Myocyte (in vitro differentiated cells): Measurements from ENCODE around the gene PLCB1. TPM values are rescaled to one million over a fixed set of nuclear protein-coding genes. Genes with fewer than 3 reads are reported as not detected.

Experiments used
- DNase-seq: peaks from one replicate; pipeline ENCODE4 v3.0.0-alpha.2; 2012; ENCODE audit warnings: low read depth
- total RNA-seq: library from RNA; depleted of rRNA; stranded (reverse); fragments of >200 nt; gene quantifications from 2 replicates; pipeline ENCODE4 v1.2.3, GENCODE V29; 2014

The PLCB1 gene
- total RNA-seq, 1 donor from 2014 or later: 0.29 TPM

- no peak for DNase-seq
Measured at GRCh38 chr20:8689337-8689736, 557.3 kb downstream of the PLCB1 start.

DNA sequence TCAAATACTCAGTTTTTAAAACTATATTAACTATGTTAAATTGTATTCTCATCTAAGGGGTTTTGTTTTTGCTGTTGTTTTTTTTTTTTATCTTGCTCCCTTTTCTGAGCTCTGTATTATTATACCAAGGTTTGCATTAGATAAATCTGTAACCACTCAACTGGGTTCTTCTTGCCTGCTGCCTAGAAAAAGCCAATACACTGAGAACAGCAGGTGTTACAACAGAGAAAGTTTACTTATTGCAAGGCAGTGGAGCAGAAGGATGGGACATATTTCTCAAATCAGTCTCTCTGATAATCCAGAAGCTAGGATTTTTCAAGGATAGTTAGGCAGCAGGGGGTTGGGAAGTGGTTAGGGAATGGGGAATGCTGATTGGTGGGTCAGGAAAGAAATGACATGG is 558.0 kb downstream of the PLCB1 start:
- no peak for DNase-seq

- DNase-seq: no peak
Measured at GRCh38 chr20:8693709-8694108, 561.6 kb downstream of the PLCB1 start.

- no peak for DNase-seq
Measured at GRCh38 chr20:8700756-8701155, 568.7 kb downstream of the PLCB1 start.

- DNase-seq: no peak
Measured at GRCh38 chr20:8706961-8707700, 575.1 kb downstream of the PLCB1 start.

DNA sequence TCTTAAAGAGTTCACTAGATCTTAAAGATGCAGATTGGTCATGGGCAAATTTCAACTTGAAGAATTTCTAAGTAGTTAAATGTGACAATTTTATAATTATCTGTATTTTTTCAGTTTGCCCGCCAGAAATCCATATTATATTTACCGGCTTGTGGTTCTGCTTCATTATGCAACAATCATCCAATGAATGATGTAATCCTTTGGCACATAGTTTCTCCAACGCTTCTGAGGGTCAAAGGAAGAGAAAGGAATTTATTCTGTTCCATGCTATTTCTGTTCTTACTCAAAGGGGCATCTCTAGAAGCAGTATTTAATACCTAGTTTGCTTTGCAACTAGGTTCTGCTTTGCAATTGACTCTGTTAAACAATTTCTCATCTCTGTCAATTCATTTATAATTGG is 577.6 kb downstream of the PLCB1 start:
- no peak for DNase-seq

DNA sequence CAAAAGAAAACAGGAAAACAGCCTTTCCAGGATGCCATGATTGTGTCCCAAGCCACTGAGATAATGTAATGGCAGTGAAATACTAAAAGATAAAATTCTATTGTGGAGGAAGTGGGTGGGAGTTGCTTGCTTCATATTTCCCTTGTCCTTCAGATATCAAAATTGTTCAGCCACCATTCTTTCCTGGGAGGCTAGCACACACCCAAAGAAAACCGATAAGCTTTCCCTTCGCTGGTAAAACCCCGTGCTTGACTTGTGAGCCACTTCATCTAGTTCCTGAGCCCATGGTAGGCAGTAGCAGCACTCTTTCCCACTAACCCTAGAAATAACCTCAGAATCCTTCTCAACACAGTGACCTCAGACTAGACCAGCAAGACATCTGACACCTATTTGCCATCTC is 579.4 kb downstream of the PLCB1 start:
- DNase-seq: no peak

GRCh38 chr20:8714206-8714605 is 582.1 kb downstream of the PLCB1 start:
- no peak for DNase-seq

DNA sequence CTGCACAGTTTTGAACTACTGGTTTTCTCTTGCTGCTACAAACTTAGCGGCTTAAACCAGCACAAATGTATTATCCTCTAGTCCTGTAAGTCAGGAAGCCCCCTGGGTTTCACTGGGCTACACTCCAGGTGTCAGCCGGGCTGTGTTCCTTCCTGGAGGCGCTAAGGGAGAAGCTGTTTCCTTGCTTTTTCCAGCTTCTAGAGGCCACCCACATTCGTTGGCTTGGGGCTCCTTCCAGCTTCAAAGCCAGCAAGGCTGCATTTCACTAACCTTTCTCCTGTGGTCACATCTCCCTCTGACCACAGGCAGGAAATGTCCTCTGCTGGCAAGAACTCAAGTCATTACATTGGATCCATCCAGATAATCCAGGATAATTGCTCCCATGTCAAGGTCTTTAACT is 586.2 kb downstream of the PLCB1 start:
- DNase-seq: no peak

GRCh38 chr20:8720089-8720488 is 588.0 kb downstream of the PLCB1 start:
- DNase-seq: no peak

GRCh38 chr20:8721098-8721497 is 589.0 kb downstream of the PLCB1 start:
- peak; percentile 47 for DNase-seq

- peak; percentile 66 for DNase-seq
Measured at GRCh38 chr20:8722277-8722928, 590.3 kb downstream of the PLCB1 start.

GRCh38 chr20:8723296-8723695 is 591.2 kb downstream of the PLCB1 start:
- DNase-seq: no peak

- DNase-seq: no peak
Measured at GRCh38 chr20:8724884-8725283, 592.8 kb downstream of the PLCB1 start.

DNA sequence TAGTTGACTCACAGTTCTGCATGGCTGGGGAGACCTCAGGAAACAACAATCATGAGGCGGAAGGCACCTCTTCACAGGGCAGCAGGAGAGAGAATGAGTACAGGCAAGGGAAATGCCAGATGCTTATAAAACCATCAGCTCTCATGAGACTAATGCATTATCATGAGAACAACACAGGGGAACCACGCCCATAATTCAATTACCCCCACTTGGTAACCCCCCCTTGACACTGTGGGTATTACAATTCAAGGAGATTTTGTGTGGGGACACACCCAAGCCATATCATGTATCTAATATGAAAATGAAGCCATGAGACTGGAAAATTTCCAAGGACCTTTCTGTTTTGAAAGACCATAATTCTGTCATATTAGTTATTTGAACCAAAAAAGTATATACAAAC is 594.4 kb downstream of the PLCB1 start:
- DNase-seq: no peak

DNA sequence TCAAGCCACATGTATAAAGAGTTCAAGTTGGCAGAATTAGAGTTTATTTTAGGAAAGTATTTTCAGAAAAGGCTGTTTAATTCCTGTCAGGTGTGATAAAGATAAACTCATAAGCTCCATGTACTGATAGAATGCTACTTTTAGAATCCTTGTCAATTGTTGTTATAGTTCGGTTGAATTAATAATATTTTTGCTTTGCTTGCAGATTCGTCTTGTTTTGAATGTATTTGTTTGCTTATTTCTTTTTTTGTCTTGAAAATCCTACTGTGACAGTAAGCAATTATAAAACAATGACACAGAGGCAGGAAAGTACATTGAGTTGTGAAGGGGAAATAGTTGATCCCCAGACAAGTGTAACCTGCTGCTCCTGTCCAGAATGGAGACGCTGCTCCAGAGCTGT is 602.9 kb downstream of the PLCB1 start:
- DNase-seq: no peak

DNA sequence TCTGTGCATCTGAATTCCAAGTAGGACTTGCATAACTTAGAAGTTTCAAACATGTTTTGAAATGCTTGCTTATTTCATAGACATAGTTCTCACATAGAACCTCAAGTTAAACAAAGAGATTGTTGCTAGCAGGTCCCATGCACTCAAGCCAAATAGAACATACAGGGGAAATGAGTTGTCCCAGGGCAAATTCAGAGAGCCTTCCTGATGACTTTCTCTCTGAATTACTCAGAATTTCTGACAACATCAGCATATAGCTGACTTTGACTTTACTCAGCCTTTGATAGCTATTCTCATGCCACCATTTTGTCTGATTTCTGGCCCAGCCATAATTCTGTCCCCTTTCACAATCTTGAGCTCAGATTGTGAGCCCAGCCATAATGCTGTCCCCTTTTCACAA is 603.6 kb downstream of the PLCB1 start:
- no peak for DNase-seq

- DNase-seq: no peak
Measured at GRCh38 chr20:8740265-8740664, 608.2 kb downstream of the PLCB1 start.

GRCh38 chr20:8744228-8744844 is 612.3 kb downstream of the PLCB1 start:
- no peak for DNase-seq

DNA sequence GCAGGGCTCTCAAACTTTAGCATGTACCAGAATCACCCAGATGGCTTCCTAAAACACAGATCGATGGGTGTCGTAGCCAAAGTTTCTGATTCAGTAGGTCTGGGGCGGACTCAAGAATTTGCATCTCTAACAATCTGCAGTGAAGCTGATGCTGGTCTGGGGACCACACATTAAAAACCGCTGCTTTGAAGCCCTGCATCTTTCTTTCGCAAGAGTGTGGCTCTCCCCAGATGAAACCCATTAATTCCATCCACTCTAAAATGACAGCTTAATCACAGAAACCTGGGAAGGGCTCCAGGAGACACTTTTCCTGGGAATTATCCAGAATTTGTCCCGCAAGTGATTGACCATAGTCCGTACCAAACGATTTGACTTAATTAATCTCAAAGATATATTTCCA is 617.0 kb downstream of the PLCB1 start:
- DNase-seq: no peak

- no peak for DNase-seq
Measured at GRCh38 chr20:8749986-8750385, 617.9 kb downstream of the PLCB1 start.

DNA sequence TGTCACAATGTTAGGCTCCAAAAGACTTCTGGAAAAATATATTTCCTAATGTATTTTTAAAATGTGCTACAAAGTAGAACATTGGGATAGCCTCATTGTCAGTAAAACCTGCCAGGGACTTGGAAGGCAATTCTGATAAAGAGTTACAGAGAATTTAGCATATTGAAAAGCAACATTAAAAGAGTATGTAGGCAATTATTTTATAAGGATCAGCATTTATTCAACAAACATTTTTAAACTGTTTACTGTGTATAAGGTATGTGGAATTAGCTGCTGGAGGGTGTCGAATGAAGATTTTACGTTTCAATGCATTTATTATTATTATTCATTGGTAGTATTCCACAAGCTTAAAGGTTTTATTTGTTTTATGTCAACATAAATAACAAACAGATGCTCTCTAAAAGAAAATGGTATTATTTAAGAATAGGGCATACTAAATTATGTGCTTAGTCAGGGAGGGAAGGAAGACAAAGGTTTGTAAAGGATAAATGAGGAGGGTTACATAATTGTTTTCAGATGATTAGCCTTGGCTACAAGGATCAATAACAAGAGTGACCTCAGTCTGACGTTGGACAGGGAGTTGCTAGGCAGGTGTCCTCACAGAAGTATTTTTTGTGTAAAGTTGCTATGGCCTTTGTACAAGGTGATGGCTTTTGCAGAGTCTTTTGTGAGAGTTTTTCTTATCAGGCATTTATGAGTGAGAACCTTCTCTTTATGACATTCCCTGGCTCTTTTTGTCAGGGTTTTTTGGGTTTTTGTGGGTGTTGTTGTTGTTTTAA is 623.5 kb downstream of the PLCB1 start:
- DNase-seq: no peak
